Measurements from ENCODE around the gene GARIN1A. TPM values are rescaled to one million over a fixed set of nuclear protein-coding genes. Genes with fewer than 3 reads are reported as not detected.
"Not testable (repeated sequence)": the region's sequence is repeated elsewhere in the genome, so short reads cannot be mapped to it uniquely, and the experiment has no call there.

The GARIN1A gene
- total RNA-seq, result 1 to 10 TPM in 3 of 4 donors, under 1 TPM in 1; 0.18 to 8.3 (median 3.5) TPM

- TF ChIP-seq CTCF (IDR thresholded peaks at IDR 0.05) (no peak), POLR2A (IDR thresholded peaks at IDR 0.05) (no peak)
These were observed at the start of gene GARIN1A for GRCh38 chr7:128671992-128672391. GARIN1A (plus strand) TSS chr7:128672292; CDS start chr7:128672398, 106 bp downstream.

GRCh38 chr7:128627124-128627523 is 45.0 kb upstream of the GARIN1A start:
- not testable (repeated sequence) for H3K27ac ChIP-seq, DNase-seq, H3K4me1 ChIP-seq, H3K9me3 ChIP-seq, H3K27me3 ChIP-seq, H3K4me3 ChIP-seq
- H3K36me3 ChIP-seq, result peaks cover 0 to 87% (median 0%) of the 10 kb centered on the region in 3 donors

More at GRCh38 chr7:128671992-128672391, at the start of gene GARIN1A:
- Histone ChIP-seq H3K36me3 (no peaks in the 10 kb centered on the region), H3K27me3 (no peaks in the 10 kb centered on the region), H3K4me3 (no peak within 1 kb of the TSS), H3K4me1 (no peaks in the 10 kb centered on the region), H3K27ac (no peak within 1 kb of the TSS), H3K9me3 (no peaks in the 10 kb centered on the region)
- DNase-seq, result no peak

GRCh38 chr7:128633915-128634314 is 38.2 kb upstream of the GARIN1A start:
- peaks cover 0 to 55% (median 0%) of the 10 kb centered on the region in 3 donors for H3K36me3 ChIP-seq
- H3K4me1 ChIP-seq, DNase-seq, H3K9me3 ChIP-seq, H3K4me3 ChIP-seq, H3K27me3 ChIP-seq, H3K27ac ChIP-seq: not testable (repeated sequence)

- not testable (repeated sequence) for H3K4me3 ChIP-seq, DNase-seq, H3K27ac ChIP-seq, H3K9me3 ChIP-seq, H3K4me1 ChIP-seq, H3K27me3 ChIP-seq
- peaks cover 0 to 53% (median 0%) of the 10 kb centered on the region in 3 donors for H3K36me3 ChIP-seq
These were observed 26.9 kb upstream of the GARIN1A start for GRCh38 chr7:128645206-128645605.

- not testable (repeated sequence) for H3K9me3 ChIP-seq, H3K4me3 ChIP-seq, DNase-seq, H3K4me1 ChIP-seq, H3K27ac ChIP-seq, H3K27me3 ChIP-seq
- H3K36me3 ChIP-seq, result peaks cover 0 to 47% (median 0%) of the 10 kb centered on the region in 3 donors
These were observed 26.2 kb upstream of the GARIN1A start for GRCh38 chr7:128645844-128646243.

- H3K9me3 ChIP-seq, DNase-seq, H3K4me1 ChIP-seq, H3K27me3 ChIP-seq, H3K27ac ChIP-seq, H3K4me3 ChIP-seq: not testable (repeated sequence)
- peaks cover 0 to 47% (median 0%) of the 10 kb centered on the region in 3 donors for H3K36me3 ChIP-seq
These were observed 25.2 kb upstream of the GARIN1A start for GRCh38 chr7:128646877-128647276.

- not testable (repeated sequence) for H3K27me3 ChIP-seq, H3K9me3 ChIP-seq, H3K4me1 ChIP-seq, DNase-seq, H3K4me3 ChIP-seq, H3K27ac ChIP-seq
- H3K36me3 ChIP-seq, result peaks cover 0 to 34% (median 0%) of the 10 kb centered on the region in 3 donors
These were observed 21.0 kb upstream of the GARIN1A start for GRCh38 chr7:128651096-128651495.

GRCh38 chr7:128652606-128653005 is 19.5 kb upstream of the GARIN1A start:
- not testable (repeated sequence) for H3K4me1 ChIP-seq, H3K27ac ChIP-seq, H3K9me3 ChIP-seq

GRCh38 chr7:128653197-128653596 is 18.9 kb upstream of the GARIN1A start:
- DNase-seq, H3K9me3 ChIP-seq, H3K4me1 ChIP-seq, H3K27me3 ChIP-seq, H3K27ac ChIP-seq, H3K4me3 ChIP-seq: not testable (repeated sequence)
- peaks cover 0 to 28% (median 0%) of the 10 kb centered on the region in 3 donors for H3K36me3 ChIP-seq

More at GRCh38 chr7:128652606-128653005, 19.5 kb upstream of the GARIN1A start:
- not testable (repeated sequence) for DNase-seq, H3K4me3 ChIP-seq, H3K27me3 ChIP-seq
- peaks cover 0 to 28% (median 0%) of the 10 kb centered on the region in 3 donors for H3K36me3 ChIP-seq

- H3K27ac ChIP-seq, H3K27me3 ChIP-seq, H3K4me1 ChIP-seq, H3K9me3 ChIP-seq, H3K4me3 ChIP-seq, DNase-seq: not testable (repeated sequence)
- H3K36me3 ChIP-seq, result peaks cover 0 to 28% (median 0%) of the 10 kb centered on the region in 3 donors
These were observed 18.0 kb upstream of the GARIN1A start for GRCh38 chr7:128654080-128654479.

GRCh38 chr7:128654501-128654900 is 17.6 kb upstream of the GARIN1A start:
- H3K4me1 ChIP-seq, H3K4me3 ChIP-seq, H3K27me3 ChIP-seq: not testable (repeated sequence)

GRCh38 chr7:128658428-128658827 is 13.7 kb upstream of the GARIN1A start:
- not testable (repeated sequence) for H3K4me1 ChIP-seq, H3K27me3 ChIP-seq, H3K9me3 ChIP-seq, H3K4me3 ChIP-seq, H3K27ac ChIP-seq, DNase-seq
- peaks cover 0 to 11% (median 0%) of the 10 kb centered on the region in 3 donors for H3K36me3 ChIP-seq

More at GRCh38 chr7:128654501-128654900, 17.6 kb upstream of the GARIN1A start:
- peaks cover 0 to 28% (median 0%) of the 10 kb centered on the region in 3 donors for H3K36me3 ChIP-seq
- not testable (repeated sequence) for DNase-seq, H3K27ac ChIP-seq, H3K9me3 ChIP-seq

Measured in Peyer's patch (tissue), 4 donors.